H1 (cell line): ENCODE measurements around the gene ADRA2C. TPM values are rescaled to one million over a fixed set of nuclear protein-coding genes. Genes with fewer than 3 reads are reported as not detected.
A peak's percentile ranks its signal among the peaks of the same experiment; 100 is the strongest.

Source experiments
- CTCF ChIA-PET: fragments of 300-600 bp; sonication (Branson Sonifier 250); formaldehyde crosslinking; loops from one replicate; lab custom pipeline; 2021; ENCODE audit not compliant: partially characterized antibody; lab: Charles Lee
- POLR2A ChIA-PET: fragments of 300-600 bp; sonication (Branson Sonifier 250); formaldehyde crosslinking; loops from one replicate; lab custom pipeline; 2021; ENCODE audit warnings: inconsistent platforms; ENCODE audit not compliant: partially characterized antibody; lab: Charles Lee
- DNase-seq, 2 experiments: peaks; one replicate each; pipeline versions ENCODE4 v3.0.0 to v3.0.0-alpha.2; 2010 to 2022; ENCODE audit warnings: low spot score in 2 of 2, low read depth in 1 of 2, mixed read lengths in 1 of 2
- FAIRE-seq: peaks from 2 replicates; lab custom pipeline; 2011; peaks lifted over from hg19 to GRCh38; lab: Jason Lieb, UNC
- H2AFZ ChIP-seq: 2 replicates; pipeline ENCODE4 v1.8.1; 2012; ENCODE audit warnings: low read length, inconsistent platforms
- H2AK5ac ChIP-seq: 2 replicates; pipeline ENCODE4 v1.6.1; 2013; ENCODE audit warnings: low read depth, low read length
- H2BK120ac ChIP-seq: replicated peaks from 2 replicates; pipeline ENCODE3; 2013; ENCODE audit warnings: low read depth, low read length, inconsistent platforms
- H2BK12ac ChIP-seq: 2 replicates; pipeline ENCODE4 v1.6.1; 2013; ENCODE audit warnings: low read depth, low read length
- H2BK15ac ChIP-seq: 2 replicates; pipeline ENCODE4 v1.6.1; 2013; ENCODE audit warnings: low read length
- H2BK20ac ChIP-seq: 2 replicates; pipeline ENCODE4 v1.6.1; 2013; ENCODE audit warnings: low read length
- H2BK5ac ChIP-seq: 2 replicates; pipeline ENCODE4 v1.6.1; 2013; ENCODE audit warnings: low read depth, low read length
- H3K14ac ChIP-seq: 2 replicates; pipeline ENCODE4 v1.6.1; 2013; ENCODE audit warnings: inconsistent platforms; ENCODE audit not compliant: insufficient read length
- H3K18ac ChIP-seq: 2 replicates; pipeline ENCODE4 v1.6.1; 2013; ENCODE audit warnings: low read length; ENCODE audit errors: extremely low read depth
- H3K23ac ChIP-seq: 2 replicates; pipeline ENCODE4 v1.6.1; 2013; ENCODE audit warnings: inconsistent platforms; ENCODE audit not compliant: insufficient read length
- H3K23me2 ChIP-seq: 2 replicates; pipeline ENCODE4 v1.6.1; 2013; ENCODE audit warnings: low read depth, low read length
- H3K27ac ChIP-seq: 2 replicates; pipeline ENCODE4 v1.6.1; 2011; ENCODE audit warnings: low read depth, low read length, inconsistent platforms
- H3K27me3 ChIP-seq, 4 experiments: replicated peaks in 1 of 4; 1 replicate in 1 of 4; 2 replicates in 3 of 4; pipeline versions ENCODE4 v1.6.1 to v1.8.1; 2011 to 2013; ENCODE audit warnings: low read length in 3 of 4, mild to moderate bottlenecking in 3 of 4, inconsistent platforms in 2 of 4, mixed read lengths in 2 of 4, moderate library complexity in 1 of 4; ENCODE audit not compliant: control insufficient read depth in 3 of 4, insufficient read depth in 3 of 4; ENCODE audit errors: extremely low read depth in 1 of 4
- H3K36me3 ChIP-seq, 4 experiments: 2 replicates each; pipeline versions ENCODE4 v1.6.1 to v1.8.1; 2011 to 2013; ENCODE audit warnings: mild to moderate bottlenecking in 4 of 4, low read length in 3 of 4, moderate library complexity in 2 of 4, control low read depth in 1 of 4, inconsistent platforms in 1 of 4; ENCODE audit not compliant: insufficient read depth in 4 of 4, control insufficient read depth in 2 of 4
- H3K4ac ChIP-seq: replicated peaks from 2 replicates; pipeline ENCODE3; 2013; ENCODE audit warnings: low read length, low read depth, mixed read lengths, inconsistent platforms; ENCODE audit not compliant: insufficient read length
- H3K4me1 ChIP-seq, 4 experiments: replicated peaks in 1 of 4; 1 replicate in 1 of 4; 2 replicates in 3 of 4; pipeline versions ENCODE4 v1.6.1 to v1.8.1; 2011 to 2013; ENCODE audit warnings: low read length in 3 of 4, inconsistent platforms in 2 of 4, mixed read lengths in 1 of 4; ENCODE audit not compliant: insufficient read depth in 4 of 4, control insufficient read depth in 3 of 4
- H3K4me2 ChIP-seq, 2 experiments: 2 replicates each; pipeline versions ENCODE4 v1.6.1 to v1.8.1; 2011 to 2013; ENCODE audit warnings: low read depth in 2 of 2, low read length in 2 of 2, control low read depth in 1 of 2, inconsistent platforms in 1 of 2, mild to moderate bottlenecking in 1 of 2; ENCODE audit not compliant: insufficient read depth in 1 of 2
- H3K4me3 ChIP-seq, 4 experiments: fragments of 200-600, 300-600 bp in 1 of 4; sonication (generic), shearing (Covaris generic), sonication (Bioruptor Twin) in 1 of 4; 2 replicates each; pipeline versions ENCODE4 v1.5.1 to v1.8.1; 2011 to 2016; ENCODE audit warnings: low read length in 4 of 4, low read depth in 3 of 4, control low read depth in 2 of 4, inconsistent platforms in 2 of 4, mild to moderate bottlenecking in 2 of 4, mixed read lengths in 1 of 4, moderate library complexity in 1 of 4; ENCODE audit not compliant: insufficient read depth in 2 of 4; ENCODE audit errors: extremely low read depth in 1 of 4
- H3K56ac ChIP-seq: replicated peaks from 2 replicates; pipeline ENCODE3; 2013; ENCODE audit warnings: low read depth, mild to moderate bottlenecking, mixed read lengths, low read length, inconsistent platforms; ENCODE audit not compliant: insufficient read length
- H3K79me1 ChIP-seq: 2 replicates; pipeline ENCODE4 v1.6.1; 2013; ENCODE audit warnings: low read depth, low read length, control low read depth
- H3K79me2 ChIP-seq, 2 experiments: 2 replicates each; pipeline versions ENCODE4 v1.6.1 to v1.8.1; 2012 to 2013; ENCODE audit warnings: low read length in 2 of 2, mild to moderate bottlenecking in 2 of 2, inconsistent platforms in 1 of 2; ENCODE audit not compliant: insufficient read depth in 2 of 2, control insufficient read depth in 1 of 2
- H3K9ac ChIP-seq, 4 experiments: replicated peaks in 1 of 4; 1 replicate in 1 of 4; 2 replicates in 3 of 4; pipeline versions ENCODE4 v1.6.1 to v1.8.1; 2011 to 2013; ENCODE audit warnings: low read depth in 3 of 4, low read length in 3 of 4, control low read depth in 2 of 4, mild to moderate bottlenecking in 2 of 4, moderate library complexity in 2 of 4, inconsistent platforms in 1 of 4; ENCODE audit errors: extremely low read depth in 1 of 4
- H3K9me3 ChIP-seq, 2 experiments: 2 replicates each; pipeline versions ENCODE4 v1.6.1 to v1.8.1; 2012 to 2013; ENCODE audit warnings: mild to moderate bottlenecking in 2 of 2, moderate library complexity in 2 of 2, control low read depth in 1 of 2, inconsistent platforms in 1 of 2, low read depth in 1 of 2, low read length in 1 of 2, mixed read lengths in 1 of 2; ENCODE audit not compliant: insufficient read depth in 2 of 2
- H4K20me1 ChIP-seq, 2 experiments: replicated peaks in 1 of 2; 2 replicates each; pipeline versions ENCODE3 to v1.8.1; 2011 to 2013; ENCODE audit warnings: inconsistent platforms in 2 of 2, low read length in 2 of 2, mild to moderate bottlenecking in 1 of 2; ENCODE audit not compliant: insufficient read depth in 2 of 2, control insufficient read depth in 1 of 2
- H4K5ac ChIP-seq: 2 replicates; pipeline ENCODE4 v1.6.1; 2013; ENCODE audit warnings: low read length, low read depth, mixed read lengths, inconsistent platforms; ENCODE audit not compliant: insufficient read length
- H4K8ac ChIP-seq: 2 replicates; pipeline ENCODE4 v1.8.0; 2013; ENCODE audit warnings: mild to moderate bottlenecking, moderate library complexity, low read length, inconsistent platforms; ENCODE audit not compliant: insufficient read depth; ENCODE audit errors: extremely low read depth
- H4K91ac ChIP-seq: replicated peaks from 2 replicates; pipeline ENCODE3; 2013; ENCODE audit warnings: low read length, mixed read lengths, inconsistent platforms; ENCODE audit not compliant: insufficient read length
- CHD2 ChIP-seq: IDR thresholded peaks from 2 replicates; pipeline ENCODE4 v1.6.1; 2012; ENCODE audit warnings: low read length, improper control_type of control experiment
- E2F6 ChIP-seq: IDR thresholded peaks from 2 replicates; pipeline ENCODE4 v1.6.1; 2012; ENCODE audit warnings: inconsistent platforms
- EP300 ChIP-seq, 2 experiments: IDR thresholded peaks; 1 replicate in 1 of 2; 2 replicates in 1 of 2; pipeline ENCODE4 v1.6.1; 2011 to 2012; ENCODE audit warnings: low read depth in 2 of 2, low read length in 2 of 2, mild to moderate bottlenecking in 2 of 2, borderline replicate concordance in 1 of 2, inconsistent platforms in 1 of 2, moderate library complexity in 1 of 2
- FOSL1 ChIP-seq: IDR thresholded peaks from 2 replicates; pipeline ENCODE4 v1.6.1; 2011; ENCODE audit warnings: mild to moderate bottlenecking, low read depth, low read length, moderate library complexity; ENCODE audit not compliant: insufficient read depth
- MAX ChIP-seq: IDR thresholded peaks from 2 replicates; pipeline ENCODE4 v1.6.1; 2012; ENCODE audit warnings: inconsistent platforms
- POU5F1 ChIP-seq: IDR thresholded peaks from 2 replicates; pipeline ENCODE4 v1.6.1; 2011; ENCODE audit warnings: low read depth, mild to moderate bottlenecking, low read length, moderate library complexity
- SIN3A ChIP-seq, 2 experiments: IDR thresholded peaks in 1 of 2; conservative IDR thresholded peaks in 1 of 2; 2 replicates each; pipeline ENCODE4 v1.6.1; 2011 to 2012; ENCODE audit warnings: low read length in 2 of 2, improper control_type of control experiment in 1 of 2, low read depth in 1 of 2, mild to moderate bottlenecking in 1 of 2
- SP1 ChIP-seq: IDR thresholded peaks from 2 replicates; pipeline ENCODE4 v1.6.1; 2011; ENCODE audit warnings: low read depth, low read length
- SP4 ChIP-seq: IDR thresholded peaks from 2 replicates; pipeline ENCODE4 v1.6.1; 2012; ENCODE audit warnings: low read length, inconsistent platforms
- TBP ChIP-seq: IDR thresholded peaks from 2 replicates; pipeline ENCODE4 v1.6.1; 2011; ENCODE audit warnings: low read depth, low read length, improper control_type of control experiment
- TCF12 ChIP-seq: IDR thresholded peaks from 2 replicates; pipeline ENCODE4 v1.6.1; 2011; ENCODE audit warnings: low read depth, mild to moderate bottlenecking, low read length
- YY1 ChIP-seq: IDR thresholded peaks from 2 replicates; pipeline ENCODE4 v1.6.1; 2011; ENCODE audit warnings: low read depth, mild to moderate bottlenecking, low read length
- WGBS, 2 experiments: shearing (Covaris generic) in 1 of 2; methylation state at CpG; one replicate each; pipeline versions ENCODE4 v1.1.6 to v1.1.7; 2013 to 2015; ENCODE audit warnings: low lambda C conversion rate in 2 of 2, mixed read lengths in 2 of 2, inconsistent platforms in 1 of 2, low coverage in 1 of 2, missing lambda C conversion rate in 1 of 2; ENCODE audit not compliant: insufficient replicate concordance in 2 of 2, insufficient coverage in 1 of 2, insufficient read length in 1 of 2; ENCODE audit errors: extremely low coverage in 1 of 2, missing lambda C conversion rate in 1 of 2; 5-methylcytosine and 5-hydroxymethylcytosine counted together
- polyA plus RNA-seq, 7 experiments: library from polyadenylated mRNA; depleted of rRNA in 3 of 7; stranded (reverse) in 5 of 7; unstranded in 2 of 7; fragments of >200 nt in 5 of 7; fragments of 200-250 nt in 2 of 7; gene quantifications; 1 replicate in 5 of 7; 2 replicates in 1 of 7; 4 replicates in 1 of 7; pipeline versions ENCODE4 v1.2.1 to v1.2.3, GENCODE V29; 2011 to 2013; ENCODE audit warnings: missing spikeins in 2 of 7, mixed read lengths in 2 of 7
- total RNA-seq: library from RNA; stranded (reverse); fragmentation: NEBNext Ultra II Directional; extraction: Animal tissue kit (Norgen Biotek cat#: 25700); gene quantifications from 2 replicates; pipeline ENCODE4 v1.2.1, GENCODE V29; 2021

ADRA2C gene
- total and polyA plus RNA-seq, 2 of the 8 experiments (the other 6 are each of a cell fraction or from before 2014, with no cell fraction given), result 14.6 to 14.8 TPM

- peak; percentile 47 to 95 for DNase-seq
- Histone ChIP-seq H4K5ac (no peak overlapping the region), H4K20me1 (no peaks in the 10 kb centered on the region), H3K23me2 (no peaks in the 10 kb centered on the region), H3K18ac (no peak overlapping the region), H2AK5ac (no peak overlapping the region), H3K79me2 (no peaks in the 10 kb centered on the region), H3K14ac (no peak overlapping the region), H3K27me3 (no peaks in the 10 kb centered on the region; a peak in 1 of 7 replicates), H2BK15ac (no peak overlapping the region), H3K27ac (no peak overlapping the region), H3K79me1 (peaks cover 4% of the 10 kb centered on the region; the same call in 1 of the 2 replicates), H2BK12ac (no peak overlapping the region), H3K23ac (no peak overlapping the region), H4K8ac (no peak overlapping the region), H3K36me3 (no peaks in the 10 kb centered on the region), H3K9me3 (peaks cover 5 to 6% of the 10 kb centered on the region in 2 experiments; a peak in 2 of 4 replicates), H3K4ac (no peak overlapping the region), H3K9ac (no peak overlapping the region), H3K4me1 (peaks cover 0 to 3% (median 0%) of the 10 kb centered on the region in 4 experiments; a peak in 2 of 7 replicates), H2BK120ac (no peak overlapping the region), H2BK20ac (no peak overlapping the region), H4K91ac (no peak overlapping the region), H3K4me3 (no peak overlapping the region), H2AFZ (no peak overlapping the region), H3K56ac (no peak overlapping the region), H3K4me2 (no peak overlapping the region), H2BK5ac (no peak overlapping the region; the same call in 1 of the 2 replicates)
- ChIA-PET POLR2A (interaction anchor here (0.6 kb wide), 2 partner anchors 10 to 78 kb away, joined by 3 read pairs; no protein-coding TSS in a partner anchor), CTCF (interaction anchor here (0.9 to 4.9 kb wide), 33 partner anchors 9 to 157 kb away, joined by 3 to 69 read pairs (median 5); no protein-coding TSS in a partner anchor)
- FAIRE-seq, result no peak
- WGBS, 2 experiments, result 42% methylated on average over 13 of the region's 13 CpGs; no CpG with 5 or more reads in 1 of the 2 experiments
- TF ChIP-seq POU5F1, result no peak
- TF ChIP-seq E2F6, result no peak
- TF ChIP-seq SP4, result no peak
- peak; percentile 37; the same call in 1 of the 2 replicates for TF ChIP-seq YY1
- no peak for TF ChIP-seq SP1
- no peak for TF ChIP-seq FOSL1
- no peak for TF ChIP-seq EP300 (IDR thresholded peaks at IDR 0.05; ENCODE audit: borderline replicate concordance in 1 of 2, low read depth in 2 of 2, low read length in 2 of 2)
- TF ChIP-seq TBP, result no peak
- peak; percentile 95 to 97 for TF ChIP-seq SIN3A (conservative IDR thresholded peaks at IDR 0.05 in 1 of 2, IDR thresholded peaks at IDR 0.05 in 1 of 2; ENCODE audit: low read depth in 1 of 2, low read length in 2 of 2)
- no peak for TF ChIP-seq CHD2
- TF ChIP-seq MAX, result peak; percentile 83
- no peak for TF ChIP-seq TCF12
Measured at GRCh38 chr4:3791910-3792542, 25.8 kb downstream of the ADRA2C start.
